Ishikawa (cell line): ENCODE data around the gene KCNN2.

Experiments used
- CEBPB ChIP-seq: IDR thresholded peaks from 2 replicates; pipeline ENCODE4 v1.6.1; 2012
- EP300 ChIP-seq: IDR thresholded peaks from 2 replicates; pipeline ENCODE4 v1.6.1; 2012; ENCODE audit warnings: borderline replicate concordance
- FOXM1 ChIP-seq: IDR thresholded peaks from 2 replicates; pipeline ENCODE4 v1.6.1; 2012; ENCODE audit warnings: low read depth, borderline replicate concordance
- RAD21 ChIP-seq: IDR thresholded peaks from 2 replicates; pipeline ENCODE4 v1.6.1; 2012; ENCODE audit warnings: low read depth
- TAF1 ChIP-seq: IDR thresholded peaks from 2 replicates; pipeline ENCODE4 v1.6.1; 2012; ENCODE audit warnings: low read depth, mild to moderate bottlenecking
- YY1 ChIP-seq: IDR thresholded peaks from 2 replicates; pipeline ENCODE4 v1.6.1; 2012; ENCODE audit warnings: low read depth
- ZBTB7A ChIP-seq: IDR thresholded peaks from 2 replicates; pipeline ENCODE4 v1.6.1; 2012; ENCODE audit warnings: low read depth
- TF ChIP-seq, protein P1 (sequence below): IDR thresholded peaks from 2 replicates; pipeline ENCODE4 v1.6.1; 2012; ENCODE audit warnings: low read depth, mild to moderate bottlenecking
- TF ChIP-seq, protein P2 (sequence below): IDR thresholded peaks from 2 replicates; pipeline ENCODE4 v1.6.1; 2012
- TF ChIP-seq, protein P3 (sequence below): IDR thresholded peaks from 2 replicates; pipeline ENCODE4 v1.6.1; 2012

DNA sequence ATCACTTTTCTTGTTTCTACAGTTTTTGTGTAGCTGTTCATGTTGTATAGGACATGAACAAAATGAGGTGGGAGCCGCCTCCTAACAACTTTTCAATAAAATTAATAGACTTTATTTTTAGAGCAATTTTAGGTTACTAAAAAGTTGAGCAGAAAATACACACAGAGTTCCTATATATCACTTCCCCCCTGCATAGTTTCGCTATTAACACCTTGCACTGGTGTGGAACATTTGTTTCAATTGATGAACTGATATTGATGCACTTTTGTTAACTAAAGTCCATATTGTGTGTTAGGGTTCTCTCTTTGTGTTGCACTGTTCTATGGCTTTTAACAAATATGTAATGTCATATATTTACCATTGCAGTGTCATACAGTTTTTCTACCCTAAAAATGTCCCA is 47.8 kb upstream of the KCNN2 start:
- TF ChIP-seq, protein P1, sequence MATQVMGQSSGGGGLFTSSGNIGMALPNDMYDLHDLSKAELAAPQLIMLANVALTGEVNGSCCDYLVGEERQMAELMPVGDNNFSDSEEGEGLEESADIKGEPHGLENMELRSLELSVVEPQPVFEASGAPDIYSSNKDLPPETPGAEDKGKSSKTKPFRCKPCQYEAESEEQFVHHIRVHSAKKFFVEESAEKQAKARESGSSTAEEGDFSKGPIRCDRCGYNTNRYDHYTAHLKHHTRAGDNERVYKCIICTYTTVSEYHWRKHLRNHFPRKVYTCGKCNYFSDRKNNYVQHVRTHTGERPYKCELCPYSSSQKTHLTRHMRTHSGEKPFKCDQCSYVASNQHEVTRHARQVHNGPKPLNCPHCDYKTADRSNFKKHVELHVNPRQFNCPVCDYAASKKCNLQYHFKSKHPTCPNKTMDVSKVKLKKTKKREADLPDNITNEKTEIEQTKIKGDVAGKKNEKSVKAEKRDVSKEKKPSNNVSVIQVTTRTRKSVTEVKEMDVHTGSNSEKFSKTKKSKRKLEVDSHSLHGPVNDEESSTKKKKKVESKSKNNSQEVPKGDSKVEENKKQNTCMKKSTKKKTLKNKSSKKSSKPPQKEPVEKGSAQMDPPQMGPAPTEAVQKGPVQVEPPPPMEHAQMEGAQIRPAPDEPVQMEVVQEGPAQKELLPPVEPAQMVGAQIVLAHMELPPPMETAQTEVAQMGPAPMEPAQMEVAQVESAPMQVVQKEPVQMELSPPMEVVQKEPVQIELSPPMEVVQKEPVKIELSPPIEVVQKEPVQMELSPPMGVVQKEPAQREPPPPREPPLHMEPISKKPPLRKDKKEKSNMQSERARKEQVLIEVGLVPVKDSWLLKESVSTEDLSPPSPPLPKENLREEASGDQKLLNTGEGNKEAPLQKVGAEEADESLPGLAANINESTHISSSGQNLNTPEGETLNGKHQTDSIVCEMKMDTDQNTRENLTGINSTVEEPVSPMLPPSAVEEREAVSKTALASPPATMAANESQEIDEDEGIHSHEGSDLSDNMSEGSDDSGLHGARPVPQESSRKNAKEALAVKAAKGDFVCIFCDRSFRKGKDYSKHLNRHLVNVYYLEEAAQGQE, result no peak
- TF ChIP-seq YY1 (no peak), EP300 (no peak), CEBPB (no peak), RAD21 (no peak), FOXM1 (no peak), TAF1 (no peak), ZBTB7A (no peak)
- TF ChIP-seq, protein P2, sequence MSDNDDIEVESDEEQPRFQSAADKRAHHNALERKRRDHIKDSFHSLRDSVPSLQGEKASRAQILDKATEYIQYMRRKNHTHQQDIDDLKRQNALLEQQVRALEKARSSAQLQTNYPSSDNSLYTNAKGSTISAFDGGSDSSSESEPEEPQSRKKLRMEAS, result no peak
- TF ChIP-seq, protein P3, sequence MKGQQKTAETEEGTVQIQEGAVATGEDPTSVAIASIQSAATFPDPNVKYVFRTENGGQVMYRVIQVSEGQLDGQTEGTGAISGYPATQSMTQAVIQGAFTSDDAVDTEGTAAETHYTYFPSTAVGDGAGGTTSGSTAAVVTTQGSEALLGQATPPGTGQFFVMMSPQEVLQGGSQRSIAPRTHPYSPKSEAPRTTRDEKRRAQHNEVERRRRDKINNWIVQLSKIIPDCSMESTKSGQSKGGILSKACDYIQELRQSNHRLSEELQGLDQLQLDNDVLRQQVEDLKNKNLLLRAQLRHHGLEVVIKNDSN, result no peak
